Suppressor macrophage (primary cell): Measurements from ENCODE around the gene ACTMAP.
"Not testable (repeated sequence)": the region's sequence is repeated elsewhere in the genome, so short reads cannot be mapped to it uniquely, and the experiment has no call there.

Experiments
- DNase-seq, 4 experiments: peaks; one replicate each; pipeline ENCODE4 v3.0.0-alpha.2; 2020 to 2022
- total RNA-seq, 17 experiments: gene quantifications; one replicate each; lab custom pipeline; 2026; ENCODE audit warnings: mixed read lengths in 6 of 17, inconsistent platforms in 3 of 17; lab: John Stamatoyannopoulos, UW

The ACTMAP gene
- total RNA-seq, result 0.69 to 10.3 (median 2.8) reads per million in 17 experiments

GRCh38 chr19:40750058-40750873, at the start of gene ACTMAP:
Gene ACTMAP, minus strand, starts transcription at chr19:40750477. Its CDS starts 674 bp downstream, at chr19:40749803.
- peak; percentile 100 for DNase-seq

GRCh38 chr19:40799558-40800338, 49.5 kb upstream of the ACTMAP start:
- peak; percentile 43 to 84 (median 72) for DNase-seq

DNA sequence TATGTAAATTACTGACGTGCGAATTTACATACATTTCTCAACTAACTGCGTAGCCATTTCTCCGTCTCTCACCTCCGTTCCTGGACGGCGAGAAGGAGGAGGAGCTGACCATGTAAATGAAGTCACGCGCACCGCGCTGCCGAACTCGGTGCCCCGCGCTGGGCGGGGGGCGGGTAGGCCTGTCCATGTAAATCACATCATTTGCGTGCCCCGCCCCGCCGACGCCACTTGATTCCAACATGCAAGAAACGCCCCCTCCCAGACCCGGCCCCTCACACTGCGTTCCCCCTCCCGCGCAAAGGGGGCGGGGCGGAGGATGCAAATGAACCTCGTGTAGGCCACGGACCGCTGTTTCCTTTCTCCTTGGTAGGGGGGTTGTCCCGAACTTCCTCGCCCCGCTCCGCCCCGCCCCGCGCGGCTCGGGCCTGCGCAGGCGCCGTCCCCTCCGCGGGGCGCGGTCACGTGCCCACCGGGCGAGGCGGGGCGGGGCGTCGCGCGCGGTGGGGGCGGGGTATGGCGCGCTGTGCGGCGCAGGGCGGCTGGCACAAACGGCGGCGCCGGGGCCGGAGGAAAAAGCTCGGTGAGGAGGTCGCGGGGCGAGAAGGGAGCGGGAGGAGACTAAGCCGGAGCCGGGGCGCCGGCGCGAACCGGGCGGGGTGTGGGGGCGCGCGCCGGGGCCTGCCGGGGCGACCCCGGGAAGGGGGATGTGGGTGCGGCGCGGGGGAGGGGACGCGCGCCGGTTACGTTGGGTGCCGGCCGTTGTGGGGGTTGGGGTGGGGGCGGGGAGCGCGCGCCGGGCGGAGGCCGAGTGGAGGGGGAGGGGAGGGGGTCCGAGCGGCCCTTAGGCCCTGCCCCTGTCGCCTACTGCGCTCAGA, 48.6 kb upstream of the ACTMAP start, which contains the start of gene EGLN2:
EGLN2 (plus strand) TSS at position 509 of the 875 bp plus-strand sequence. CDS start 1,382 bp downstream, outside the sequence.
- DNase-seq, result peak; percentile 100

GRCh38 chr19:40797963-40798682, 47.8 kb upstream of the ACTMAP start:
- DNase-seq, result peak; percentile 75 to 88 (median 82)

DNA sequence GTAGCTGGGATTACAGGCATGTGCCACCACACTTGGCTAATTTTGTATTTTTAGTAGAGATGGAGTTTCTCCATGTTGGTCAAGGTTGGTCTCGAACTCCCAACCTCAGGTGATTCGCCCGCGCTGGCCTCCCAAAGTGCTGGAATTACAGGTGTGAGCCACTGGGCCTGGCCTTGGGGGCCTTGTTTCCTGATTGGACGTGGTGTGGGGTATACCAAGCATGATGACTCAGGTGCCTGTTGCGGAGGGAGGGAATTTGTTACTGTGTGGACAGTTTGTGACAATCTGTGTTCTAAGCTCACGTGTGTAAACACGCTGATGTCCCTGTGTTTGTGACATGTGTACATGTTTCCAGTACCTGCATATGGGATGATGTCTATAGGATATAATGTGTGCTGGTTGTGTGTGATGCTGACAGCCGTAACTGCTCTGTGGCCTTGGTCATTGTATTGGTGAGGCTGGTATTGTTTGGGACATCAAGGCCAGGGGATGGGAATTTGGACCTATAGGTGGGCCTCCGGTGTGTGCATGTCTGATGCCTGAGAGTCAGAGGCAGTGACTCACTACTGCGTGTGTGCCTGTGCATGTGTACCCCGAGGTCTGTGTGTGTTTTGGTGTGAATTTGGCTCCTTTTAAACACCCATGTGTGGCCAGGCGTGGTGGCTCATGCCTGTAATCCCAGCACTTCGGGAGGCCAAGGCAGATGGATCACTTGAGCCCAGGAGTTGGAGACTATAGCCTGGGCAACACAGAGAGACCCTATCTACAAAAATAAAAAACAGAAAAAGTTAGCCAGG, 47.1 kb upstream of the ACTMAP start:
- no peak for DNase-seq

DNA sequence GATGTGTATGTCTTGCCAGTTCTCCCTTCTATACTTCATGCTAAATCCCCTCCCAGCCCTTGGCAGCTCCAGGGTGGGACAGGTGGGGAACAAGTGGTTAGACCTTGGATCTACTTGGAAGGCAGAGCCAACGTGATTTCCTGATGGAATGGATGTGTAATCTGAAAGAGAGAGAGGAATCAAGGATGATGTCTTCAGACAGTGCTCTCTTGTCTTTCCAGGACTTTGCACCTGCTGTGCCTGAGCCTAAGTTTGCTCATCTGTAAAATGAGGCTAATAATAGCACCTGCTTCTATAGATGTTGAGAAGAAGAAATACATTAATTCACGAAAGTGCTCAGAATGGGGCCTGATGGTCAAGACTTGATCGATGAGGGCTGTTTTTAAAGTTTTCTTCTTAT, 41.7 kb upstream of the ACTMAP start:
- DNase-seq, result no peak

DNA sequence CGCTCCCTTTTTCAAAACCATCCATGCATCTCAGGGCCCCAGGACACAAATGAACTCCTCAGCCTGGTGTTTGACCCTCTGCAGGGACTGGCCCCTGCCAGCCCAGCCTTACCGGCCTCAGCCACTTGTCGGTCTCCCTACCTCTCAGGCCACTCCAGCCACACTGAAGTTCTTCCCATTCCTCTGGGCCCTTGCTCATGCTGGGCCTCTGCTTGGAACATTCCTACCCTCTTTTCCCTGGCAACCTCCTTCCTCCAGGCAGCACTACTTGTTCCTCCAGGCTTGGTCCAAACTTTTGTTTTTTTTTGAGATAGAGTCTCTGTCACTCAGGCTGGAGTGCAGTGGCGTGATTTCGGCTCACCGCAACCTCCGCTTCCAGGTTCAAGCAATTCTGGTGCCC, 41.1 kb upstream of the ACTMAP start:
- DNase-seq, result no peak

DNA sequence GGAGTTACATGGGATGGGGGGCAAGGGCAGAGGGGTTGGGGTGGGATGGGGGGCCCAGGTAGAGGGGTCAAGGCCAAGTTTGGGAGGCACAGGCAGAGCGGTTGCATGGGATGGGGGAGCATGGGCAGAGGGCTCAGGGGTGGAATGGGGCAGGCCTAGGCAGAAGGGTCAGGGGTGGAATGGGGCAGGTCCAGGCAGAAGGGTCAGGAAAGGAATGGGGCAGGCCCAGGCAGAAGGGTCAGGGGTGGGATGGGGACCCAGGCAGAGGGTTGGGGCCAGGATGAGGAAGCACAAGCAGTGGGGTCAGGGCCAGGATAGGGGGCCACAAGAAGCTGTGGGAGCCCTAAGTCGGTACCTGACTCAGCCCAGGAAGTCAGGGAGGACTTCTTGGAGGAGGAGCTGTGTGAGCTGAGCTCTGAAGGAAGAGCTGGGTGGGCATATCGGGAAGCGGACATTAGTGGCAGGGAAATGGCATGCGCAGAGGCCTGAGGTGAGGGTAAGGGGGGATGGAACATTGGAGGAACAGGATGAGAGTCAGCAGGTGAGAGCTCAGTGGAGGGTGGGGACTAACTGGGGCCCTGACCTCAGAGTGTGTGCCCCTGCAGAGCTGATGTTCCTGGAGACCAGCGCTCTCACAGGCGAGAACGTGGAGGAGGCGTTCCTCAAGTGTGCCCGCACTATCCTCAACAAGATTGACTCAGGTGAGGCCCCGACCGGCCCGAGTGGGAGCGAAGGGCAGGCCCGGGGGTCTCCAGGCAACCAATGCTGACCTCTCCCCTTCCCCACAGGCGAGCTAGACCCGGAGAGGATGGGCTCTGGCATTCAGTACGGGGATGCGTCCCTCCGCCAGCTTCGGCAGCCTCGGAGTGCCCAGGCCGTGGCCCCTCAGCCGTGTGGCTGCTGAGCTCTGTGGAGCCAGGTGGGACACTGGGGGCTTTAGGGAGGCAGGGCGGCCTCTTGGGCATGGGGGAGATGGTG, 36.1 kb upstream of the ACTMAP start:
- no peak for DNase-seq

GRCh38 chr19:40785526-40785925, 35.2 kb upstream of the ACTMAP start:
- peak in 2 of 4 experiments; percentile 41 to 47 for DNase-seq

GRCh38 chr19:40784146-40784545, 33.9 kb upstream of the ACTMAP start:
- not testable (repeated sequence) for DNase-seq

DNA sequence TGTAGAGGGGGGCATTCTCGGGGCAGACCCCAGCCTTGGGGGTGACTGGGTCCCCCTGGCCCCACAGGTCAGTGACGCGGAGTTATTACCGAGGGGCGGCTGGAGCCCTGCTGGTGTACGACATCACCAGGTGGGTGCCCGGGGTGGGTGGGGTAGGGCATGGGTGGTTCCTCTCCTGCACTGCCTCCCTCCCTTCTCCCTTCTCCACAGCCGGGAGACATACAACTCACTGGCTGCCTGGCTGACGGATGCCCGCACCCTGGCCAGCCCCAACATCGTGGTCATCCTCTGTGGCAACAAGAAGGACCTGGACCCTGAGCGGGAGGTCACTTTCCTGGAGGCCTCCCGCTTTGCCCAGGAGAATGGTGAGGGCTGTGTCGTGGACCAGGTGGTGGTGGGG, 33.4 kb upstream of the ACTMAP start:
- DNase-seq, result no peak

DNA sequence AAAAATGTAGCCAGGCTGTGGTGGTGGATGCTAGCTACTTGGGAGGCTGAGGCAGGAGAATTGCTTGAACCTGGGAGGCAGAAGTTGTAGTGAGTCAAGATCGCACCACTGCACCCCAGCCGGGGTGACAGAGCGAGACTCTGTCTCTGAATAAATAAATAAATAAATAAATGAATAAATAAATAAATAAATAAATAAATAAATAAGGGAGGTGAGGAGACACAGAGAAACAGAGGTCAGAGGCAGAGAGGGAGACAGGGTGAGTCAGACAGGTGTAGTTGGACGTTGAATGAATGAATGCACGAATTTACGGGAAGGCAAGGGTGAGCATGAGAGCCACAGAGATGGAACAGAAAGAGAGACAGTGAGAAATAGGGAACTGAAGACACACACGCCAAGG, 30.9 kb upstream of the ACTMAP start:
- DNase-seq, result no peak

- no peak for DNase-seq
Observed at GRCh38 chr19:40780582-40780981, 30.3 kb upstream of the ACTMAP start.

- peak; percentile 42 to 77 (median 57) for DNase-seq
Observed at GRCh38 chr19:40778706-40779284, 28.5 kb upstream of the ACTMAP start.

GRCh38 chr19:40777937-40778705, 27.8 kb upstream of the ACTMAP start, which contains the start of gene RAB4B:
Gene RAB4B, plus strand, starts transcription at chr19:40778247. Its CDS starts 129 bp downstream, at chr19:40778376.
- peak; percentile 100 for DNase-seq

DNA sequence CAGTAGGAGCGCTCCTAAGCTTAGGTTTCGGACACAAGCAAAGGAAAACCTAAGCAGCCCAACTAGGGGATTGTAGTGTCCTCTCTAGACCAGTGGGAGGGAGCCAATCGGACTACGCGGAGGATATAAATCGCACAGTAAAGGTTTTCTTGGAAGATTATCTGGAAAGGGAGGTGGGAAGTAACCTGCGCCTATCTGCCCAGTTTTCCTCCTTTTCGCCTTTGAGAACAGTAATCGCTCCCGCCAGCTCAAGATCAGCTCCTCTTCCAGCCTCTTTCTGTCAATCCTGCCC, 27.3 kb upstream of the ACTMAP start:
- DNase-seq, result no peak

DNA sequence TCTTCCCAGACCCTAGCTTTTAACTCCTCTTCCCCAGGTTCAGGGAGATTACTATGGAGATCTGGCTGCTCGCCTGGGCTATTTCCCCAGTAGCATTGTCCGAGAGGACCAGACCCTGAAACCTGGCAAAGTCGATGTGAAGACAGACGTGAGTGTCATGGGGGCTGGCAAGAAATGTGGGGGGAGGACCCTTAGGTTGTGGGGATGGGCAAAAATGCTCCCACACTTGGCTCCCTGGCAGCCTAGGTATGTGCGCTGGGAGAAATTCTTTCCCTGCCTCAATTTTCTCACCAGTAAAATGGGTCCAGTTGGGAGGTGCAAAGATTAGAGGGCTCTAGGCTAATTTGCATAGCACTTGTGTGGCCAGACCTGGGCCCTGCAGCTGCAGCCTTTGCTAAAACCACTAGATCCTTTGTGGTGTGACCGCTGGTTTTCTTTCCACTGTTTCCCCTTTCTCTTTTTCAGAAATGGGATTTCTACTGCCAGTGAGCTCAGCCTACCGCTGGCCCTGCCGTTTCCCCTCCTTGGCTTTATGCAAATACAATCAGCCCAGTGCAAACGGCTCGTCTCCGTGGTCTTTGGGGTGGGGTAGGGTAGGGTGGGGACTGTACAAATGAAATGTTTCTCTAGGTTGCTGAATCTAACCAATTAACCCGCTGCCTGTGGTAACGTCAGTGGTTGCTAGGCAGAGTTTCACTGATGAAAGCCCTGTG, 26.8 kb upstream of the ACTMAP start:
- peak; percentile 93 to 95 (median 94) for DNase-seq

GRCh38 chr19:40776364-40776763, 26.1 kb upstream of the ACTMAP start:
- no peak for DNase-seq
